ENCODE data around the gene COTL1.

COTL1 gene

GRCh38 chr16:84614073-84614459 lies 3.8 kb downstream of the COTL1 start:
- DNase-seq (ENCODE audit: low read depth in 2 of 2) = no peak

DNA sequence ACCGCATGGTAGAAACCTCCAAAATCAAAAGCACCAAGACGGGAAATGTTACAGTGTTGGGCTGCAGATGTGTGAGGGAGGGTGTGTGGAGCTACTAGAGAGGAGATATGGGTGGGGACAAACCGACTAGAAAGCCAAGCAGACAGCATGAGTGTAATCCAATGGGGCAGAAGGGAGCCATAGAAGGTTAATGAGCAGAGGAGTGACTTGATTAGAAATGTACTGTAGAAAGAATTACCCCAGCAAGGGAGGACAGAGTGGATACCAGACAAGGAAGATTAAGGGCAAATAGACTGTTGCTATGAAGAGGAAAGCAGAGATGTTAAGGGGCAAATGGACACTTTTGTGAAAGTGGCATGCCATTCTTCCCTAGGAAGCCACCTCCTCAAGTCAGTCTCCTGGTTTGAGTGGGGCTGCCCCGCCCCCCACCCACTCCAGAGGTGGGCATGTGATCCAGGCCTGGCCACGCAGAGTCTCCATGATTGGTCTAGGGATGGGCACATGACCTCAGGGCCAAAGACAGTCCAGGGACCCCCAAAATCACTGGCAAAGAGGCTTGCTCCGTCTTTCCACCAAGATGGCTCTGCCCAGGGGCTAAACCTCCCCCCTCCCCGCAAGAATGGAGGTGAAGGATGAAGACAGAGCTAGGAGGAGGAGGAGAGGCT lies 4.3 kb downstream of the COTL1 start:
- DNase-seq (ENCODE audit: low read depth in 2 of 2) = no peak

DNA sequence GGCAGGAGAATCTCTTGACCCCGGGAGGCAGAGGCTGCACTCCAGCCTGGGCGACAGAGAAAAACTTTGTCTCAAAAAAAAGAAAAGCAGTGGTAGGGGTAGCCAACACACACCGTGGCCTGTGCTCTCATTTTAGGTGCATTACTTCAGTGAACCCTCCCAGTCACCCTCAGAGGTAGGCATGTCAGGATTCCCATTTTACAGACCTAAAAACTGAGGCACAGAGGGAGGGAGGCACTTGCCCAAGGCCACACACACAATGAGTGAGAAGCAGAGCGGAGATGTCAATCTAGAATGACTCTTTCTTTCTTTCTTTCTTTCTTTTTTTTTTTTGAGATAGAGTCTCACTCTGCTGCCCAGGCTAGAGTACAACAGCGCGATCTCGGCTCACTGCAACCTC lies 5.2 kb downstream of the COTL1 start:
- DNase-seq (ENCODE audit: low read depth in 2 of 2) = no peak

DNA sequence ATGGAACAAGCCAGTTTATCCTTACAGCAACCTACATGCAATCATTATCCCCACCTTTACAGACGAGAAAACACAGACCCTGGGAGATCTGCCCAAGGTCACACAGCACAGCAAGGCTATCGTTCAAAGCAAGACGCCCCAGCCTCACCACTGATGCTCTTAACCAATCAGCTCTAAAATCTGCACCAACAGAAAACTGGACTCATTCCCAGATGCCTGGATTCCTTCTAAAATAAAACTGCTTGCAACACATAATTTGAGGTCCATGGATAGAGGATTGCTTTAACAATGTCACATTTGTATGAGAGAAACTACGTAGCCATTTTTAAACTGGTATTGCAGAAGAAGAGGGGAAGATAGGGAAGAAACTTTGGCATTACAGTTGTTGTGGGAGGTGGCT lies 6.8 kb downstream of the COTL1 start:
- DNase-seq (ENCODE audit: low read depth in 2 of 2) = no peak

DNA sequence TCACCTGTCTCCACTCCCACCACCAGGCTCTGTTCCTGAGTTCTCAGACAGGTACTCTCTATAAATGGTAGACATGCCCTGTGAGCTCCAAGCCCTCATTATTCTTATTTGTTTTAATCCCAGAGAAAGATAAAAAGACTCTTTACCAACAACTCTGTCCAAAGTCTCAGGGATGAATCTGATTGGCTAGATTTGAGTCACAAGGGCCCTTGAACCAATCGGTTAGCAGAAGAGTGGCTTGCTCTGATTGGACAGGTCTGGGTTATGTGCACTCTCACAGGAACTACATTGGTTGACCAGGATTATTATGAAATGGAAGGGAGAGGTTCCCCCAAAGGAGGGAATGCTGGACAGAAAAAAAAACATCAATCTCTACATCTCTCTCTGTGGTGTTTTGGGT lies 7.5 kb downstream of the COTL1 start:
- no peak for DNase-seq (ENCODE audit: low read depth in 2 of 2)

DNA sequence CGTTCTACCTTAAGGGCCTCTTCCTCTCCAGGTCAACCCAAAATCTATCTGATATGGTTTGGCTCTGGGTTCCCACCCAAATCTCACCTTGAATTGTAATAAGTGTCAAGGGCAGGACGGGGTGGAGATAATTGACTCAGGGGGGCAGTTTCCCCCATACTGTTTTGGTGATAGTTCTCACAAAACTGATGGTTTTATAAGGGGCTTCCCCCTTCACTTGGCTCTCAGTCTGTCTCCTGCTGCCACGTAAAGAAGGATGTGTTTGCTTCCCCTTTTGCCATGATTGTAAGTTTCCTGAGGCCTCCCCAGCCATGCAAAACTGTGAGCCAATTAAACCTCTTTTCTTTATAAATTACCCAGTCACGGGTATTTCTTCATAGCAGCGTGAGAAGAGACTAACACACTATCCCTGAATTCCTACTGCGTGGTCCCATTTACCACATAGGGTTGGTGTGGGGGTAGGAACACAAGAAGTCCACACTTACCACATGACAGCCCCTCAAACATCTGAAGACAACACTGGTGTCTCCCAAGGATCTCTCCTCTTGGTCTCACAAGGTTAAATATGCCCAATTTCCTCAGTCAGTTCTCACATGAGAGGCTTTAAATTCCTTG lies 8.2 kb downstream of the COTL1 start:
- no peak for DNase-seq (ENCODE audit: low read depth in 2 of 2)

- DNase-seq (ENCODE audit: low read depth in 2 of 2) = no peak
Observed at GRCh38 chr16:84608282-84608681, 9.6 kb downstream of the COTL1 start.

DNA sequence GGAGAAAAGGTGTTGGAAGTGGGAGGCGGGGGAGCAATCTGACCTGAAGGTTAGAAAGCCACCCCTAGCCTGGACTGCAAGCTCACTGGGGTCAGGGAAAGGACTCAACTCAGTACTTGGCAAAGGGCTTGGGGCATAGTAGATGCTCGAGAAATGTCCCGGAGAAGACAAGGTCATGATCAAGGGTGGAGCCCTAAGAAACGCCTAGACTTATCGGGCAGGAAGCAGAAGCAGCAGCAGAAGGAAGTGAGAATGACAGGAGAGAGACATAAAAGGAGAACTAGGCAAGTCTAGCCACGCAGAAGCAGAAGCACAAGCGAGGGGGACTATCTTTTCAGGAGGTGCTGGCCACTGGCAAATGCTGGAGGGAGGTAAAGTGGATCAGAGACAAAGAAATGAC lies 10.2 kb downstream of the COTL1 start:
- no peak for DNase-seq (ENCODE audit: low read depth in 2 of 2)

GRCh38 chr16:84607061-84607460 lies 10.8 kb downstream of the COTL1 start:
- DNase-seq (ENCODE audit: low read depth in 2 of 2) = no peak

GRCh38 chr16:84606081-84606875 lies 11.6 kb downstream of the COTL1 start:
- no peak for DNase-seq (ENCODE audit: low read depth in 2 of 2)

- no peak for DNase-seq (ENCODE audit: low read depth in 2 of 2)
Observed at GRCh38 chr16:84605339-84605848, 12.5 kb downstream of the COTL1 start.

- DNase-seq (ENCODE audit: low read depth in 2 of 2) = no peak
Observed at GRCh38 chr16:84604477-84605013, 13.3 kb downstream of the COTL1 start.

GRCh38 chr16:84603940-84604339 lies 13.9 kb downstream of the COTL1 start:
- DNase-seq (ENCODE audit: low read depth in 2 of 2) = no peak

- no peak for DNase-seq (ENCODE audit: low read depth in 2 of 2)
Observed at GRCh38 chr16:84603140-84603816, 14.6 kb downstream of the COTL1 start.

DNA sequence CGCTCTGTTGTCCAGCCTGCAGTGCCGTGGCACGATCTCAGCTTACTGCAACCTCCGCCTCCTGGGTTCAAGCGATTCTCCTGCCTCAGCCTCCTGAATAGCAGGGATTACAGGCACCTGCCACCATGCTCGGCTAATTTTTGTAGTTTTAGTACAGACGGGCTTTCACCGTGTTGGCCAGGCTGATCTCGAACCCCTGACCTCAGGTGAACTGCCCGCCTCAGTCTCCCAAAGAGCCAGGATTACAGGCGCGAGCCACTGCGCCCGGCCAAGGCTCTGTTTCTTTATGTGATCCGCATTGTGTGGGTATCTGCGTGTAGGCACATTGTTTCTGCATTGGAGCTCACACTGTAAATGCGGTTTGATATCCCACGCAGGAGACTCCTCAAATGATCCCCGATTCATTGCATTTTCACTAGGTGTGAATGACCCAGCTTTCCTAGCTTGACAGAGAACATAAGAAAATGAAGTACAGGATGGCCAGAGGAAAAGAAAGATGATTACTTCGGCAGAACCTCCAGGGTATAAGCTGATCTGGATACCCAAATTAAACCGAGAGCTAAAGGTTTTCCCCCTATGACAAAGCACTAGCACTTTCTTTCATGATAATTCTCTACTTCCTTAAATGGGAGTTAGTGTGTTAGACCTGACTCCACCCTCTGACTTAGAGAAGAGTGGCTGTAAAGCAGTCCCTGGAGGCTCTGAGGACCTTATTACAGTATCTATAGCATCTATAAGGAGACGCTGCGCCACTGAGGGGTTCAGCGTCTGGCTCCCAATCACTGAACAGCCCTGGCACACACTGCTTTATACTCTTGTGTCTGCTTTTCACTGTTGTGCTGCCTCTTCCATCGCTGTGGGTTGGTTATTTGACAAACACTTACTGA lies 17.3 kb downstream of the COTL1 start:
- no peak for DNase-seq (ENCODE audit: low read depth in 2 of 2)

GRCh38 chr16:84599521-84600202 lies 18.2 kb downstream of the COTL1 start:
- peak; percentile 71 to 78 for DNase-seq (ENCODE audit: low read depth in 2 of 2)

- no peak for DNase-seq (ENCODE audit: low read depth in 2 of 2)
Observed at GRCh38 chr16:84598360-84598759, 19.5 kb downstream of the COTL1 start.

- no peak for DNase-seq (ENCODE audit: low read depth in 2 of 2)
Observed at GRCh38 chr16:84597931-84598351, 19.9 kb downstream of the COTL1 start.

- no peak for DNase-seq (ENCODE audit: low read depth in 2 of 2)
Observed at GRCh38 chr16:84597528-84597896, 20.4 kb downstream of the COTL1 start.

DNA sequence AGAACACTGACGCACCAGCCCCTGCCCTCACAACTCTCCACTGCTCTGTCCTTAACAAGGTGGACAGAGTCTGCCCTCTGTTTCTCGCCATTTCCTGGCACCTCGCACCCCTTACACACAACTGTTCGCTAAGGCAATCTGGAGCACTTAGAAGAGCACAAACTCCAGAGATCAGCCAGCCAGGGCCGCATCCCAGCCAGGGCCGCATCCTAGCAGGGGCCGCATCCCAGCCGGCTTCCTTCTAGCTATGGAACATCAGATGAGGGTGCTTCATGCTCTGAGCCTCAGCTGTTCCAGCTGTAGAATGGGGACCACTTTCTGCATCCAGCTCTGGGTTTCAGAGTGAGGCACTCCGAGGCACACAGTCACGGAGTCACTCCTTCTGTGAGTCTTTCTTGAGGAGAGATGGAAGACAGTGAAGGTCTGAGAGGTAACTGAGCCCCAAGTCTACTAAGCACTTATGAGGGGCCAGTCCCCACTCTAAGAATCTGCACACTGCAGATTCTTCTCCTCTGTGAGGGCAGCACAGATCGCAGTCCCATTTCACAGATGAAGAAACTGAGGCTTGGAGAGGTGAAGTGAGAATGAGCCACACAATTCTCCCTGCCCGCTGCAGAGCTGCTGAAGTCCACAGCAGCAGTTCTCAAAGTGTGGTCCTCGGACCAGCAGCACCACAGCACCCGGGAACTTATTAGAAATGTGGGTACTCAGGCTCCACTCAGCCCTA lies 20.9 kb downstream of the COTL1 start:
- DNase-seq (ENCODE audit: low read depth in 2 of 2) = no peak

Measured in stimulated activated CD4-positive, alpha-beta T cell treated with anti-CD3 and anti-CD28 coated beads, Interleukin-15, amount 100 ng/mL, for 48 hours (primary cell).